ENCODE results near the gene NEUROG2. TPM values are rescaled to one million over a fixed set of nuclear protein-coding genes. Genes with fewer than 3 reads are reported as not detected.

Gene NEUROG2
- total RNA-seq = not detected in 2 replicates

DNA sequence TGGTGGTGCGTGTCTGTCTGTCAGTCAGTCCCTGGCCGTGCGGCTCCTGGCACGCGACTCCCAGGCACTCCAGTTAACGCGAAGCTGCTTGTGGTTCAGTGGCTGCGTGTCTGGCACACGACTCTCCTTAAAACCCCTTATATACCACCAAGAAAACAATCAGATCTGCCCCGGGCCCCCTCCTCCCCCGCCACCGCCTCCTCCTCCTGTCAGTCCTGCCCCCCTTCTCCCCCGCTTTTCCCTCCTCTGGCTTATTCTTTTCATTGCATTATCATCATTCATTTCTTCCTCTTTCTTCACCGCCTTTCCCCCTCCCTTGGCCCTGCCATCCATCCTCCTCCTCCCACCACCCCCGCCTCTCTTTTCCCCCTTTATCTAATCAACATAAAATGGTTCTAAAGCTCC lies at the start of gene NEUROG2:
TSS of gene NEUROG2 (minus strand) at position 115 of the 405 bp plus-strand sequence. CDS start 705 bp downstream, outside the sequence.
- TF ChIP-seq, protein P1, sequence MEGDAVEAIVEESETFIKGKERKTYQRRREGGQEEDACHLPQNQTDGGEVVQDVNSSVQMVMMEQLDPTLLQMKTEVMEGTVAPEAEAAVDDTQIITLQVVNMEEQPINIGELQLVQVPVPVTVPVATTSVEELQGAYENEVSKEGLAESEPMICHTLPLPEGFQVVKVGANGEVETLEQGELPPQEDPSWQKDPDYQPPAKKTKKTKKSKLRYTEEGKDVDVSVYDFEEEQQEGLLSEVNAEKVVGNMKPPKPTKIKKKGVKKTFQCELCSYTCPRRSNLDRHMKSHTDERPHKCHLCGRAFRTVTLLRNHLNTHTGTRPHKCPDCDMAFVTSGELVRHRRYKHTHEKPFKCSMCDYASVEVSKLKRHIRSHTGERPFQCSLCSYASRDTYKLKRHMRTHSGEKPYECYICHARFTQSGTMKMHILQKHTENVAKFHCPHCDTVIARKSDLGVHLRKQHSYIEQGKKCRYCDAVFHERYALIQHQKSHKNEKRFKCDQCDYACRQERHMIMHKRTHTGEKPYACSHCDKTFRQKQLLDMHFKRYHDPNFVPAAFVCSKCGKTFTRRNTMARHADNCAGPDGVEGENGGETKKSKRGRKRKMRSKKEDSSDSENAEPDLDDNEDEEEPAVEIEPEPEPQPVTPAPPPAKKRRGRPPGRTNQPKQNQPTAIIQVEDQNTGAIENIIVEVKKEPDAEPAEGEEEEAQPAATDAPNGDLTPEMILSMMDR (IDR thresholded peaks at IDR 0.05; ENCODE audit: extremely low read depth, low read depth, low read length) = no peak
- Histone ChIP-seq H3K79me2 (ENCODE audit: insufficient read depth, low read length) (no peaks in the 10 kb centered on the region), H4K20me1 (ENCODE audit: insufficient read depth, low read length) (no peaks in the 10 kb centered on the region), H3K27ac (ENCODE audit: low read depth, low read length) (no peak within 1 kb of the TSS), H2AFZ (ENCODE audit: low read length) (peak within 1 kb of the TSS; percentile 86), H3K4me1 (ENCODE audit: insufficient read depth, low read length) (peaks cover 12% of the 10 kb centered on the region), H3K9me3 (ENCODE audit: low read depth, low read length) (no peaks in the 10 kb centered on the region), H3K4me3 (ENCODE audit: insufficient read depth, low read length) (peak within 1 kb of the TSS; percentile 71), H3K4me2 (ENCODE audit: insufficient read depth, low read length) (peak within 1 kb of the TSS; percentile 92), H3K36me3 (ENCODE audit: insufficient read depth, low read length) (no peaks in the 10 kb centered on the region), H3K27me3 (ENCODE audit: insufficient read depth, low read length) (peaks cover 97% of the 10 kb centered on the region)
- peak; percentile 87 for DNase-seq (ENCODE audit: insufficient read length, low spot score, missing footprints)

DNA sequence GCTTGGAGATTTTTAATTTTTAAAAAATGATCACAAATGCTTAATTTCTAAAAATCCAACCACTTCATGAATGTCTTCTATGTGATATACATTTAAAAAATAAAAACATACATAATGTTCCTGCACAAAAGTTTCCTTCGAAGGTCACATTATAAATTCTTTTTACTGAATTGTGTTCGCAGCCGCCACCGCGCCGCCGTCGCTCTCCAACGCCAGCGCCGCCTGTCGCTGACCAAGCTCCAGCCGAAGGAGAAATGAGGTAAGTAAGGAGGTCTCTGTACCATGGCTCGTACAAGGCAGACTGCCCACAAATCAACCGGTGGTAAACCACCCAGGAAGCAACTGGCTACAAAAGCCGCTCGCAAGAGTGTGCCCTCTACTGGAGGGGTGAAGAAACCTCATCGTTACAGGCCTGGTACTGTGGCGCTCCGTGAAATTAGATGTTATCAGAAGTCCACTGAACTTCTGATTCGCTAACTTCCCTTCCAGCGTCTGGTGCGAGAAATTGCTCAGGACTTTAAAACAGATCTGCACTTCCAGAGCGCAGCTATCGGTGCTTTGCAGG lies 48.8 kb upstream of the NEUROG2 start:
- no peaks in the 10 kb centered on the region for H3K4me1 ChIP-seq (ENCODE audit: insufficient read depth, low read length)
- H2AFZ ChIP-seq (ENCODE audit: low read length) = no peak overlapping the region
- TF ChIP-seq, protein P1 (IDR thresholded peaks at IDR 0.05; ENCODE audit: extremely low read depth, low read depth, low read length) = no peak
- H3K4me2 ChIP-seq (ENCODE audit: insufficient read depth, low read length) = no peak overlapping the region
- H3K27ac ChIP-seq (ENCODE audit: low read depth, low read length) = no peak overlapping the region
- no peaks in the 10 kb centered on the region for H3K27me3 ChIP-seq (ENCODE audit: insufficient read depth, low read length)
- H4K20me1 ChIP-seq (ENCODE audit: insufficient read depth, low read length) = no peaks in the 10 kb centered on the region
- no peaks in the 10 kb centered on the region for H3K36me3 ChIP-seq (ENCODE audit: insufficient read depth, low read length)
- no peak for DNase-seq (ENCODE audit: insufficient read length, low spot score, missing footprints)
- H3K79me2 ChIP-seq (ENCODE audit: insufficient read depth, low read length) = no peaks in the 10 kb centered on the region
- no peak overlapping the region for H3K4me3 ChIP-seq (ENCODE audit: insufficient read depth, low read length)
- no peaks in the 10 kb centered on the region for H3K9me3 ChIP-seq (ENCODE audit: low read depth, low read length)

DNA sequence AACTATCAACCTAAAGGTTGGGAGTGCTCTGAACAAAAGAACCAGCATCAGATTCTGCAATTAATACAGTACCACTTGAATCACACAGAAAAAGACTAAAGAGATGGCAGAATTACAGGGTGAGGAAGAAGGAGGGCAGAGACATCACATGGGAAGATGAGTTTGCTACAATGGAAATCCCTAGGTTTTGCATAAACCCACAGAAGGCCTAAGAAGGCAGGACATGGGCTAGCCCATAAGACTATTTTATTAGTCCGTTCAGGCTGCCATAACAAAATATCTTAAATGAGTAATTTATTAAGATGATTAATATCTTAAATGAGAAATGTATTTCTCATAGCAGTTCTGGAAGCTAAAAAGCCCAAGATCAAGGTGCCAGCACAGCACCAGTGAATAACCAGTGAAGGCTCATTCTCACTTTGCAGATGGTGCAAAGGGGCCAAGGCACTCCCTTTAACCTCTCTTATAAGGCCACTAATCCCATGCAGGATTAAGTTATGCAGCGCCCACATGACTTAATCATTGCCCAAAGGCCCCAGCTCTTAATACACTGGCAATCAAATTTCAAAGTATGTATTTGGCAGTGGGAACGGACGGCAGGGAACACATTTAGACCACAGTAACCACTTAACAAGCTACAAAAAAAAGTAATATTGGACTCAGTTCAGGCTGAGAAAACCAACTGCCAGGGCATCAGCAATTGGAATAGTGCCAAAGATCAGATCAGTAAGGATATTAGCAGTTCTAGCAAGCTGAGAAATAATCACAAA lies 47.6 kb upstream of the NEUROG2 start:
- no peaks in the 10 kb centered on the region for H4K20me1 ChIP-seq (ENCODE audit: insufficient read depth, low read length)
- H2AFZ ChIP-seq (ENCODE audit: low read length) = no peak overlapping the region
- H3K27ac ChIP-seq (ENCODE audit: low read depth, low read length) = no peak overlapping the region
- no peaks in the 10 kb centered on the region for H3K9me3 ChIP-seq (ENCODE audit: low read depth, low read length)
- H3K4me1 ChIP-seq (ENCODE audit: insufficient read depth, low read length) = no peaks in the 10 kb centered on the region
- peak; percentile 71 for DNase-seq (ENCODE audit: insufficient read length, low spot score, missing footprints)
- no peaks in the 10 kb centered on the region for H3K36me3 ChIP-seq (ENCODE audit: insufficient read depth, low read length)
- TF ChIP-seq, protein P1 (IDR thresholded peaks at IDR 0.05; ENCODE audit: extremely low read depth, low read depth, low read length) = no peak
- H3K27me3 ChIP-seq (ENCODE audit: insufficient read depth, low read length) = no peaks in the 10 kb centered on the region
- no peaks in the 10 kb centered on the region for H3K79me2 ChIP-seq (ENCODE audit: insufficient read depth, low read length)
- no peak overlapping the region for H3K4me3 ChIP-seq (ENCODE audit: insufficient read depth, low read length)
- no peak overlapping the region for H3K4me2 ChIP-seq (ENCODE audit: insufficient read depth, low read length)

DNA sequence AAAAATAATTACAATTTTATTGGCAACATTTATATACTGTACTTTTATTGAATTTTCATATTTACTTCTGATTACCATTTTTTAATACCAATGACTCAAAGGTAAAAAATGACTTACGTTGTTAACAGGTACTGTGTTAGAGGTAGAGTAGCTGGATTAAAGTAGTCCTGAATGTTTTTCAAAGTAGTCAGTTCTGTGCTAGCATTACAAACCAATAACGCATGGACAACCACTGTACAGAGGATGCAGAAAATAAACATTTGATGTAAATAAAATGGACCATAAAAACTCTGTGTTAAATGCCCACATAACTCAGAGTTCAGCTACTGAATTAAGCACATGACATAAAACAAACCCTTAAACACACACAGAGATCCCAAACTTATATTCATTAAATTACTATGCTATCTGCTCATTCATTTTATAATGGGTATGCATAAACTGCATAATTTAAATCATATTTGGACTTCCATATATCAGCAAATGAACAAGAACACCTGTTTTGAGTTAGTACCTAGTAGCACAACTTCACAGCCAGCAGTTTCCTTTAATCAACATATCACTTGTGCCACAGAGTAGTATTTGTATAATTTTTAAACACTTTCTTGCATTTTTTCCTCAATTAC lies 46.4 kb upstream of the NEUROG2 start:
- Histone ChIP-seq H3K9me3 (ENCODE audit: low read depth, low read length) (no peaks in the 10 kb centered on the region), H3K4me1 (ENCODE audit: insufficient read depth, low read length) (no peaks in the 10 kb centered on the region), H3K27ac (ENCODE audit: low read depth, low read length) (no peak overlapping the region), H3K27me3 (ENCODE audit: insufficient read depth, low read length) (no peaks in the 10 kb centered on the region), H3K4me2 (ENCODE audit: insufficient read depth, low read length) (no peak overlapping the region), H2AFZ (ENCODE audit: low read length) (no peak overlapping the region), H3K79me2 (ENCODE audit: insufficient read depth, low read length) (no peaks in the 10 kb centered on the region), H3K4me3 (ENCODE audit: insufficient read depth, low read length) (no peak overlapping the region), H4K20me1 (ENCODE audit: insufficient read depth, low read length) (no peaks in the 10 kb centered on the region), H3K36me3 (ENCODE audit: insufficient read depth, low read length) (no peaks in the 10 kb centered on the region)
- DNase-seq (ENCODE audit: insufficient read length, low spot score, missing footprints) = no peak
- TF ChIP-seq, protein P1 (IDR thresholded peaks at IDR 0.05; ENCODE audit: extremely low read depth, low read depth, low read length) = no peak
